Stimulated activated CD4-positive, alpha-beta T cell treated with anti-CD3 and anti-CD28 coated beads, Interleukin-1b, Interleukin-23, amount 100 ng/mL, for 1 hour (primary cell): ENCODE measurements around the gene PSMD6.
A peak's percentile ranks its signal among the peaks of the same experiment; 100 is the strongest.

Source experiments
- DNase-seq, 2 donors: peaks; one replicate each; pipeline ENCODE4 v3.0.0-alpha.2; 2020; ENCODE audit warnings: low read depth in 2 of 2

Gene PSMD6

GRCh38 chr3:64046592-64046991 is 23.3 kb upstream of the PSMD6 start:
- DNase-seq: no peak

- DNase-seq: no peak
These were observed 19.7 kb upstream of the PSMD6 start for GRCh38 chr3:64042952-64043351.

- no peak for DNase-seq
These were observed 16.9 kb upstream of the PSMD6 start for GRCh38 chr3:64039981-64040733.

GRCh38 chr3:64039332-64039731 is 16.0 kb upstream of the PSMD6 start:
- no peak for DNase-seq

- no peak for DNase-seq
These were observed 15.0 kb upstream of the PSMD6 start for GRCh38 chr3:64038253-64038767.

- no peak for DNase-seq
These were observed 13.8 kb upstream of the PSMD6 start for GRCh38 chr3:64037084-64037483.

GRCh38 chr3:64033069-64033468 is 9.8 kb upstream of the PSMD6 start:
- DNase-seq: no peak

- no peak for DNase-seq
These were observed 8.5 kb upstream of the PSMD6 start for GRCh38 chr3:64031540-64032508.

- peak; percentile 45 to 66 for DNase-seq
These were observed 7.4 kb upstream of the PSMD6 start for GRCh38 chr3:64030741-64031140.

- DNase-seq: no peak
These were observed 6.0 kb upstream of the PSMD6 start for GRCh38 chr3:64029287-64029686.

- no peak for DNase-seq
These were observed 5.5 kb upstream of the PSMD6 start for GRCh38 chr3:64028754-64029153.

- no peak for DNase-seq
These were observed 4.4 kb upstream of the PSMD6 start for GRCh38 chr3:64027658-64028057.

- DNase-seq: no peak
These were observed 3.1 kb upstream of the PSMD6 start for GRCh38 chr3:64026346-64026745.

GRCh38 chr3:64023861-64024223 is 548 bp upstream of the PSMD6 start:
- DNase-seq: no peak

GRCh38 chr3:64022451-64023186 is 675 bp downstream of the PSMD6 start:
- DNase-seq: no peak

GRCh38 chr3:64021922-64022321 is 1.4 kb downstream of the PSMD6 start:
- no peak for DNase-seq

- no peak for DNase-seq
These were observed 3.4 kb downstream of the PSMD6 start for GRCh38 chr3:64019879-64020278.

GRCh38 chr3:64019271-64019670 is 4.0 kb downstream of the PSMD6 start:
- no peak for DNase-seq

GRCh38 chr3:64016941-64017620 is 6.2 kb downstream of the PSMD6 start:
- DNase-seq: no peak

GRCh38 chr3:64011685-64012084 is 11.6 kb downstream of the PSMD6 start:
- no peak for DNase-seq

- no peak for DNase-seq
These were observed 13.1 kb downstream of the PSMD6 start for GRCh38 chr3:64010199-64010598.
